PFSK-1 (cell line): ENCODE data around the gene FUS.

Experiments used
- FOXP2 ChIP-seq: optimal IDR thresholded peaks from 2 replicates; pipeline ENCODE3; 2011; ENCODE audit warnings: borderline replicate concordance, control low read depth, inconsistent platforms; ENCODE audit not compliant: insufficient read depth; ENCODE audit errors: extremely low read length, extremely low read depth
- POLR2AphosphoS5 ChIP-seq: IDR thresholded peaks from 2 replicates; pipeline ENCODE4 v1.6.1; 2012; ENCODE audit warnings: low read depth, mild to moderate bottlenecking, control low read depth, low read length, moderate library complexity
- REST ChIP-seq, 2 experiments: IDR thresholded peaks; 2 replicates each; pipeline versions ENCODE4 v1.6.1 to v1.8.0; 2011 to 2012; ENCODE audit warnings: low read depth in 2 of 2, low read length in 2 of 2, control low read depth in 1 of 2, inconsistent platforms in 1 of 2, mild to moderate bottlenecking in 1 of 2, moderate library complexity in 1 of 2; ENCODE audit not compliant: insufficient read depth in 1 of 2
- SIN3A ChIP-seq: IDR thresholded peaks from 2 replicates; pipeline ENCODE4 v1.6.1; 2012; ENCODE audit warnings: mild to moderate bottlenecking, low read length, moderate library complexity, borderline replicate concordance; ENCODE audit not compliant: insufficient read depth
- TAF1 ChIP-seq: IDR thresholded peaks from 2 replicates; pipeline ENCODE4 v1.6.1; 2012; ENCODE audit warnings: low read length, control low read depth, borderline replicate concordance; ENCODE audit not compliant: insufficient read depth

Gene FUS

GRCh38 chr16:31219154-31219741, 39.3 kb downstream of the FUS start:
- TF ChIP-seq POLR2AphosphoS5 (no peak), TAF1 (no peak), SIN3A (no peak), REST (IDR thresholded peaks at IDR 0.05; ENCODE audit: insufficient read depth in 1 of 2, low read depth in 2 of 2, low read length in 2 of 2) (no peak), FOXP2 (no peak)

GRCh38 chr16:31221357-31222160, 41.6 kb downstream of the FUS start:
- TF ChIP-seq FOXP2 (no peak), SIN3A (no peak), REST (IDR thresholded peaks at IDR 0.05; ENCODE audit: insufficient read depth in 1 of 2, low read depth in 2 of 2, low read length in 2 of 2) (no peak), POLR2AphosphoS5 (no peak), TAF1 (no peak)

- TF ChIP-seq FOXP2, result no peak
Observed at GRCh38 chr16:31223044-31223443, 43.1 kb downstream of the FUS start.

- TF ChIP-seq TAF1, result no peak
- no peak for TF ChIP-seq POLR2AphosphoS5
- TF ChIP-seq SIN3A, result no peak
- TF ChIP-seq REST (IDR thresholded peaks at IDR 0.05; ENCODE audit: insufficient read depth in 1 of 2, low read depth in 2 of 2, low read length in 2 of 2), result no peak
- no peak for TF ChIP-seq FOXP2
Observed at GRCh38 chr16:31224092-31224955, 44.4 kb downstream of the FUS start.

GRCh38 chr16:31225193-31225592, 45.3 kb downstream of the FUS start:
- TF ChIP-seq FOXP2, result no peak
